ENCODE data around the gene RIMBP2.

RIMBP2 gene

DNA sequence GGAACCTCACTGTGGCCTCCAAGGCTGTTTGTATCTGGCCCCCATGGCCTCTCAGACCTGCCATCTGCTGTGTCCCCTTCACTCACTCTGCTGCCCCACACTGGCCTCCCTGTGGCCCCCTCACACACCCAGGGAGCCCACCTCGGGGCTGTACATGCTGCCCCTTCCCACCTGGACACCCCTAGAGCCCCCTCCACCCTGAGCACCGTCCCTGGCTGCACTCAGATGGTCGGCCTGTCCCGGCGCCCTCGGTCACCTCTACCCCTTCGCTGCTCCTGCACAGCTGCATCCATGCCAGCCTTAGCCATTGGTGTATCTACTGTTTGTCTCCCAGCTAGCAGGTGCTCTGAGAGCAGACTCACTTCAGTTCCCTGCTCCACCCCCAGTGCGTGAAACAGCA lies 144.4 kb downstream of the RIMBP2 start:
- H3K4me1 ChIP-seq (ENCODE audit: low read depth, poor library complexity, severe bottlenecking): no peaks in the 10 kb centered on the region
- H3K36me3 ChIP-seq (ENCODE audit: insufficient read depth): no peaks in the 10 kb centered on the region
- no peak overlapping the region for H2AFZ ChIP-seq (ENCODE audit: low read depth)
- H4K20me1 ChIP-seq (ENCODE audit: insufficient read depth): no peaks in the 10 kb centered on the region
- H3K79me2 ChIP-seq (ENCODE audit: insufficient read depth, low read depth): no peaks in the 10 kb centered on the region
- H3K4me3 ChIP-seq (IDR thresholded peaks at IDR 0.05; ENCODE audit: insufficient read depth, low read depth, low read length): no peak overlapping the region
- no peak overlapping the region for H3K9ac ChIP-seq
- H3K27ac ChIP-seq: no peak overlapping the region
- H3K4me2 ChIP-seq: no peak overlapping the region
- H3K27me3 ChIP-seq (ENCODE audit: insufficient read depth, low read depth): no peaks in the 10 kb centered on the region
- no peak for TF ChIP-seq CTCF (conservative IDR thresholded peaks at IDR 0.05; ENCODE audit: low read depth, low read length)

DNA sequence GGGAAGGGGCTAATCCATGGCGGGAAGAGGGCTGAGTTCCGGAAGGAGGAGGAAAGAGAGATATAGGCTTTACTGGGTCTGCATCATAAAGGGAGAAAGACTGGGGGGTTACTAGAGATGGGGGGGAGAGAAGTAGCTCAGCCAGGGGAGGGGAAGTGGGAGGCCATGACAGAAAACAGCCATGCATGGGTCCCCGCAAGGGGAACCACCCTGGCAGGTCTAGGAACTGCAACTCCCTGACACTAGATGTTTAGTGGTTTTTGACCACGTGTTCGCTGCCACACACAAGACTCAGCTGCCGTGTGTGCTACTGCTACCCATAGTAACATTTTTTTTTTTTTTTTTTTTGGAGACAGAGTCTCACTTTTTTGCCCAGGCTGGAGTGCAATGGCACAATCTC lies 145.0 kb downstream of the RIMBP2 start:
- Histone ChIP-seq H3K9ac (no peak overlapping the region), H3K4me1 (ENCODE audit: low read depth, poor library complexity, severe bottlenecking) (no peaks in the 10 kb centered on the region), H3K79me2 (ENCODE audit: insufficient read depth, low read depth) (no peaks in the 10 kb centered on the region), H3K27me3 (ENCODE audit: insufficient read depth, low read depth) (no peaks in the 10 kb centered on the region), H3K27ac (no peak overlapping the region), H4K20me1 (ENCODE audit: insufficient read depth) (no peaks in the 10 kb centered on the region), H3K36me3 (ENCODE audit: insufficient read depth) (no peaks in the 10 kb centered on the region), H3K4me3 (IDR thresholded peaks at IDR 0.05; ENCODE audit: insufficient read depth, low read depth, low read length) (no peak overlapping the region), H2AFZ (ENCODE audit: low read depth) (no peak overlapping the region), H3K4me2 (no peak overlapping the region)
- no peak for TF ChIP-seq CTCF (conservative IDR thresholded peaks at IDR 0.05; ENCODE audit: low read depth, low read length)

GRCh38 chr12:130569521-130569920 lies 146.6 kb downstream of the RIMBP2 start:
- Histone ChIP-seq H3K4me2 (no peak overlapping the region), H3K36me3 (ENCODE audit: insufficient read depth) (no peaks in the 10 kb centered on the region), H4K20me1 (ENCODE audit: insufficient read depth) (no peaks in the 10 kb centered on the region), H3K4me3 (IDR thresholded peaks at IDR 0.05; ENCODE audit: insufficient read depth, low read depth, low read length) (no peak overlapping the region), H3K27ac (no peak overlapping the region), H3K9ac (no peak overlapping the region), H2AFZ (ENCODE audit: low read depth) (no peak overlapping the region), H3K79me2 (ENCODE audit: insufficient read depth, low read depth) (no peaks in the 10 kb centered on the region), H3K4me1 (ENCODE audit: low read depth, poor library complexity, severe bottlenecking) (no peaks in the 10 kb centered on the region), H3K27me3 (ENCODE audit: insufficient read depth, low read depth) (no peaks in the 10 kb centered on the region)
- no peak for TF ChIP-seq CTCF (conservative IDR thresholded peaks at IDR 0.05; ENCODE audit: low read depth, low read length)

- no peaks in the 10 kb centered on the region for H3K36me3 ChIP-seq (ENCODE audit: insufficient read depth)
- no peaks in the 10 kb centered on the region for H3K4me1 ChIP-seq (ENCODE audit: low read depth, poor library complexity, severe bottlenecking)
- no peaks in the 10 kb centered on the region for H3K79me2 ChIP-seq (ENCODE audit: insufficient read depth, low read depth)
- H4K20me1 ChIP-seq (ENCODE audit: insufficient read depth): no peaks in the 10 kb centered on the region
- no peaks in the 10 kb centered on the region for H3K27me3 ChIP-seq (ENCODE audit: insufficient read depth, low read depth)
- H3K9ac ChIP-seq: no peak overlapping the region
- H3K4me3 ChIP-seq (IDR thresholded peaks at IDR 0.05; ENCODE audit: insufficient read depth, low read depth, low read length): no peak overlapping the region
- no peak overlapping the region for H2AFZ ChIP-seq (ENCODE audit: low read depth)
- no peak for TF ChIP-seq CTCF (conservative IDR thresholded peaks at IDR 0.05; ENCODE audit: low read depth, low read length)
- H3K27ac ChIP-seq: no peak overlapping the region
- H3K4me2 ChIP-seq: no peak overlapping the region
Observed at GRCh38 chr12:130568501-130568900, 147.6 kb downstream of the RIMBP2 start.

DNA sequence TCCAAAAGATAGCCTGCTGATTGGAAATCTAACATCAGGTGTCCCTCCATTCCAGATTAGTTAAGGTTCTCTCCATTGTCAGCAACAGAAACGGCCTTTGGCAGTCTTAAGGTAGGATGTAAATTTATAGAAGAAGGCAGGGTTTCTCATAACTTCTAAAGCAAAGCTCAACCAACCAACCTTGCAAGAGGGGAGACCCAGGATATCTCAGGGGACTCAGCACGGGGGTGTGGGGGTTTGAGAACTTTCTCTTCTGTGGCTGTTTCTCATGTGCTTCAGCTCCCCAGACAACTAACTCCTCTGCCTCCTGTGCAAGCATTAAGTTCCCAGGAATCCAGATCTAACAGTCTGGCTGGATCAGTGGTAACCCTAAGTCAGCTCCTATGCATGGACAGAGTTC lies 148.1 kb downstream of the RIMBP2 start:
- Histone ChIP-seq H4K20me1 (ENCODE audit: insufficient read depth) (no peaks in the 10 kb centered on the region), H3K4me3 (IDR thresholded peaks at IDR 0.05; ENCODE audit: insufficient read depth, low read depth, low read length) (no peak overlapping the region), H3K4me2 (no peak overlapping the region), H3K4me1 (ENCODE audit: low read depth, poor library complexity, severe bottlenecking) (no peaks in the 10 kb centered on the region), H3K27ac (no peak overlapping the region), H3K79me2 (ENCODE audit: insufficient read depth, low read depth) (no peaks in the 10 kb centered on the region), H3K9ac (no peak overlapping the region), H2AFZ (ENCODE audit: low read depth) (no peak overlapping the region), H3K27me3 (ENCODE audit: insufficient read depth, low read depth) (no peaks in the 10 kb centered on the region), H3K36me3 (ENCODE audit: insufficient read depth) (no peaks in the 10 kb centered on the region)
- no peak for TF ChIP-seq CTCF (conservative IDR thresholded peaks at IDR 0.05; ENCODE audit: low read depth, low read length)
